OCI-LY7 (cell line): Measurements from ENCODE around the gene PRAME. TPM values are rescaled to one million over a fixed set of nuclear protein-coding genes. Genes with fewer than 3 reads are reported as not detected.

Experiments used
- BruUV-seq: library from RNA; stranded (reverse); fragments of 400-500 nt; replicated peaks from 2 replicates; lab custom pipeline; 2021; lab: Mats Ljungman, UMichigan
- CTCF ChIA-PET: fragments of 300-600 bp; sonication (Branson Sonifier 250); formaldehyde crosslinking; loops from one replicate; lab custom pipeline; 2022; ENCODE audit warnings: antibody characterized with exemption; ENCODE audit not compliant: unreplicated experiment; lab: Charles Lee
- POLR2A ChIA-PET: fragments of 300-600 bp; sonication (Branson Sonifier 250); formaldehyde crosslinking; loops from one replicate; lab custom pipeline; 2022; ENCODE audit warnings: antibody characterized with exemption; lab: Charles Lee
- DNase-seq: peaks from one replicate; pipeline ENCODE4 v3.0.0-alpha.2; 2015; ENCODE audit warnings: low spot score
- H2AFZ ChIP-seq: fragments of 200-600 bp; sonication (generic), shearing (Covaris generic); 2 replicates; pipeline ENCODE4 v1.6.1; 2014; ENCODE audit warnings: mild to moderate bottlenecking, antibody characterized with exemption, low read length, moderate library complexity
- H3K27ac ChIP-seq: fragments of 200-600 bp; sonication (generic); 2 replicates; pipeline ENCODE4 v1.5.1; 2014; ENCODE audit warnings: mixed run types, low read depth, mild to moderate bottlenecking, moderate library complexity, low read length, inconsistent platforms; ENCODE audit not compliant: poor library complexity, severe bottlenecking
- H3K36me3 ChIP-seq: fragments of 200-600 bp; sonication (generic); 2 replicates; pipeline ENCODE4 v1.6.1; 2014; ENCODE audit warnings: mild to moderate bottlenecking, antibody characterized with exemption, low read length, moderate library complexity, mixed read lengths; ENCODE audit not compliant: insufficient read depth
- H3K4me1 ChIP-seq: fragments of 200-600 bp; sonication (generic); 2 replicates; pipeline ENCODE4 v1.5.1; 2014; ENCODE audit warnings: mild to moderate bottlenecking, low read length; ENCODE audit not compliant: insufficient read depth, poor library complexity, severe bottlenecking
- H3K4me2 ChIP-seq: fragments of 200-600 bp; sonication (generic); 2 replicates; pipeline ENCODE4 v1.6.1; 2014; ENCODE audit warnings: mild to moderate bottlenecking, low read length
- H3K4me3 ChIP-seq: fragments of 200-600 bp; sonication (generic); 2 replicates; pipeline ENCODE4 v1.5.1; 2014; ENCODE audit warnings: mild to moderate bottlenecking, low read depth, low read length; ENCODE audit not compliant: poor library complexity, severe bottlenecking
- H3K79me2 ChIP-seq: fragments of 200-600 bp; sonication (generic); 2 replicates; pipeline ENCODE4 v1.6.1; 2016; ENCODE audit warnings: low read depth, mild to moderate bottlenecking, low read length, moderate library complexity, mixed read lengths; ENCODE audit not compliant: insufficient read depth
- H3K9me2 ChIP-seq: fragments of 200-600 bp; sonication (generic); 2 replicates; pipeline ENCODE4 v1.6.1; 2016; ENCODE audit warnings: mild to moderate bottlenecking, low read length, mixed read lengths; ENCODE audit not compliant: insufficient read depth
- H3K9me3 ChIP-seq: fragments of 200-600 bp; sonication (generic); 2 replicates; pipeline ENCODE4 v1.6.1; 2014; ENCODE audit warnings: mild to moderate bottlenecking, mixed run types, low read length, mixed read lengths
- H4K20me1 ChIP-seq: fragments of 200-600 bp; sonication (generic); 2 replicates; pipeline ENCODE4 v1.6.1; 2014; ENCODE audit warnings: mild to moderate bottlenecking, antibody characterized with exemption, low read length, moderate library complexity, mixed read lengths; ENCODE audit not compliant: insufficient read depth
- EZH2phosphoT487 ChIP-seq: fragments of 200-600 bp; sonication (generic); IDR thresholded peaks from 2 replicates; pipeline ENCODE4 v1.6.1; 2018; ENCODE audit warnings: low read depth, borderline replicate concordance, mild to moderate bottlenecking, mixed run types, antibody characterized with exemption, low read length, moderate library complexity, mixed read lengths
- intact Hi-C: fragments of 100-400 bp; cut with micrococcal nuclease; formaldehyde crosslinking; loops from one replicate; pipeline ENCODE4 v1.10.0; 2022; ENCODE audit not compliant: unreplicated experiment
- small RNA-seq: library from RNA; depleted of rRNA; stranded (forward); fragments of <200 nt; gene quantifications from one replicate; pipeline ENCODE3, GENCODE V24; 2014
- total RNA-seq, 2 experiments: library from RNA; depleted of rRNA in 1 of 2; stranded (reverse); fragments of >200 nt in 1 of 2; shearing (Covaris generic) in 1 of 2; gene quantifications; 2 replicates each; pipeline ENCODE4 v1.2.3, GENCODE V29; 2014 to 2022
- TF ChIP-seq, protein P1 (sequence below): fragments of 200-600 bp; sonication (generic); conservative IDR thresholded peaks from 2 replicates; pipeline ENCODE4 v1.5.1; 2014; ENCODE audit warnings: mild to moderate bottlenecking, antibody characterized with exemption, low read length, moderate library complexity, mixed read lengths

PRAME gene
- total RNA-seq, 2 experiments from 2014 or later, result 0.28 TPM; not detected in 1

DNA sequence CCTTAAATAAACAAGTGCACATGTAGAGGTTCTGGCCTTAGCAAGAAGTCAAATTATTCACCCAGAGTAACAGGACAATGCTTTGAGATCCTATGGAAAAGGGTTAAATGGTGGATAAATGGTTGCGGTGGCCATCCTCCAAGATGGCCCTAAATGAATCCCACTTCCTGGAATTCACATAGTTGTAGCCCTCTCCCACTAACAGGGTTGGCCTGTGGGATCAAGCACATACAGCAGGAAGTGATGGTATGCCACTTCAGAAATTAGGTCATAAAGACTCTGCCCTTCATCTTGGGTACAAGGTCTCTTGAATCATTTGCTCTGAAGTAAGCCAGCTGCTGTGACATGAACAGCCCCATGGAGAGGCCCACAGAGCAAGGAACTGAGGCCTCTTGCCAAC, 52.3 kb downstream of the PRAME start:
- no peak overlapping the region for H3K4me3 ChIP-seq
- no peak for DNase-seq
- no peak overlapping the region for H3K27ac ChIP-seq
- H3K9me2 ChIP-seq, result no peaks in the 10 kb centered on the region
- BruUV-seq, result no TSS peak
- H3K36me3 ChIP-seq, result peaks cover 54% of the 10 kb centered on the region
- no peak overlapping the region for H3K4me2 ChIP-seq
- ChIA-PET CTCF (no interaction called here), POLR2A (interaction anchor here (0.5 to 0.6 kb wide), 2 partner anchors 20 to 79 kb away, joined by 3 to 7 read pairs; no protein-coding TSS in a partner anchor)
- no peak overlapping the region for H2AFZ ChIP-seq
- peaks cover 4% of the 10 kb centered on the region for H3K4me1 ChIP-seq
- H3K9me3 ChIP-seq, result peaks cover 11% of the 10 kb centered on the region; the same call in 1 of the 2 replicates
- intact Hi-C loops, result loop anchor here (10.0 kb wide), 1 partner anchor 772 kb away; the partner anchor contains the start of gene YPEL1
- no peaks in the 10 kb centered on the region for H4K20me1 ChIP-seq
- no peak for TF ChIP-seq EZH2phosphoT487
- TF ChIP-seq, protein P1, sequence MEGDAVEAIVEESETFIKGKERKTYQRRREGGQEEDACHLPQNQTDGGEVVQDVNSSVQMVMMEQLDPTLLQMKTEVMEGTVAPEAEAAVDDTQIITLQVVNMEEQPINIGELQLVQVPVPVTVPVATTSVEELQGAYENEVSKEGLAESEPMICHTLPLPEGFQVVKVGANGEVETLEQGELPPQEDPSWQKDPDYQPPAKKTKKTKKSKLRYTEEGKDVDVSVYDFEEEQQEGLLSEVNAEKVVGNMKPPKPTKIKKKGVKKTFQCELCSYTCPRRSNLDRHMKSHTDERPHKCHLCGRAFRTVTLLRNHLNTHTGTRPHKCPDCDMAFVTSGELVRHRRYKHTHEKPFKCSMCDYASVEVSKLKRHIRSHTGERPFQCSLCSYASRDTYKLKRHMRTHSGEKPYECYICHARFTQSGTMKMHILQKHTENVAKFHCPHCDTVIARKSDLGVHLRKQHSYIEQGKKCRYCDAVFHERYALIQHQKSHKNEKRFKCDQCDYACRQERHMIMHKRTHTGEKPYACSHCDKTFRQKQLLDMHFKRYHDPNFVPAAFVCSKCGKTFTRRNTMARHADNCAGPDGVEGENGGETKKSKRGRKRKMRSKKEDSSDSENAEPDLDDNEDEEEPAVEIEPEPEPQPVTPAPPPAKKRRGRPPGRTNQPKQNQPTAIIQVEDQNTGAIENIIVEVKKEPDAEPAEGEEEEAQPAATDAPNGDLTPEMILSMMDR, result no peak
- peaks cover 7% of the 10 kb centered on the region; the same call in 1 of the 2 replicates for H3K79me2 ChIP-seq

DNA sequence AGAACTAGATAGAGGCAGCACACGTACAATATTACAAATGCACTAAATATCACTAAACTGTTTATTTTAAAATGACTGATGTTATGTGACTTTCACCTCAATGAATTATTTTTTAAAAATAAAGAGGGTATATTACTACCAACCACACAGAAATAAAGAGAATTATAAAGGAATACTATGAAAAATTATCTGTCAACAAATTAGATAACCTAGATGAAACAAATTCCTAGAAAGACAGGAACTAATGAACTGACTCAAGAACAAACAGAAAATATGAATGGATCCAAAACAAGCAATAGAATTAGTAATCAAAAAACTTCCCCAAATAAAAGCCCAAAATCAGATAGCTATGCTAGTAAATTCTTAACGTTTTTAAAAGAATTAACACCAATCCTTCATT, 60.8 kb downstream of the PRAME start:
- TF ChIP-seq EZH2phosphoT487, result no peak
- TF ChIP-seq, protein P1, result no peak
- Histone ChIP-seq H3K79me2 (peaks cover 6% of the 10 kb centered on the region; the same call in 1 of the 2 replicates), H2AFZ (no peak overlapping the region), H3K4me3 (no peak overlapping the region), H4K20me1 (no peaks in the 10 kb centered on the region), H3K27ac (no peak overlapping the region), H3K4me2 (no peak overlapping the region), H3K9me2 (no peaks in the 10 kb centered on the region), H3K9me3 (no peaks in the 10 kb centered on the region), H3K4me1 (no peaks in the 10 kb centered on the region), H3K36me3 (peaks cover 32% of the 10 kb centered on the region)
- no peak for DNase-seq
- intact Hi-C loops, result no loop called here
- BruUV-seq, result no TSS peak
- CTCF ChIA-PET, result no interaction called here
- POLR2A ChIA-PET, result interaction anchor here (1.2 kb wide), 1 partner anchor 9 kb away, joined by 3 read pairs; no protein-coding TSS in a partner anchor

Small RNAs within 50 kb of the gene (small RNA-seq; reads per million reads assigned to genes)
- gene IGLV2-34, result not detected

Other genes with a start within 250 kb of the PRAME start
- gene ZNF280B, start 50.5 kb downstream of the PRAME start, total RNA-seq (2014; rRNA removed; shearing (Covaris generic)), result 2.9 and 3.4 TPM in 2 replicates
- gene ZNF280B, start 50.5 kb downstream of the PRAME start, total RNA-seq (2022), result 5.1 and 5.3 TPM in 2 replicates
- not detected in 2 replicates for gene ZNF280A, start 39.0 kb downstream of the PRAME start, total RNA-seq (2014; rRNA removed; shearing (Covaris generic))
- not detected in 2 replicates for gene ZNF280A, start 39.0 kb downstream of the PRAME start, total RNA-seq (2022)
- gene GGTLC2, start 85.3 kb upstream of the PRAME start, total RNA-seq (2014; rRNA removed; shearing (Covaris generic)), result not detected in 2 replicates
- gene GGTLC2, start 85.3 kb upstream of the PRAME start, total RNA-seq (2022), result not detected in 2 replicates